Measurements from ENCODE around the gene G3BP2. TPM values are rescaled to one million over a fixed set of nuclear protein-coding genes. Genes with fewer than 3 reads are reported as not detected.

Gene G3BP2
- total RNA-seq, 2 experiments from 2014 or later: 185 to 197 TPM

GRCh38 chr4:75715105-75715799 is 42.0 kb upstream of the G3BP2 start:
- H3K4me1 Mint-ChIP-seq (ENCODE audit: low read depth): peaks cover 10% of the 10 kb centered on the region
- CTCF ChIA-PET: interaction anchor here (1.3 to 5.3 kb wide), 2 partner anchors 8 to 133 kb away, joined by 3 to 38 read pairs; partner anchors contain the start of gene USO1
- ATAC-seq (no peak), DNase-seq (no peak)
- POLR2A ChIA-PET: interaction anchor here (1.1 kb wide), 1 partner anchor 10 kb away, joined by 4 read pairs; no protein-coding TSS in a partner anchor
- H3K27ac Mint-ChIP-seq: no peak overlapping the region
- intact Hi-C loops (cut with micrococcal nuclease): no loop called here
- peaks cover 2% of the 10 kb centered on the region for H3K36me3 Mint-ChIP-seq (ENCODE audit: low read depth)
- H3K4me3 Mint-ChIP-seq: no peak overlapping the region
- TF ChIP-seq CTCF (IDR thresholded peaks at IDR 0.05): no peak
- no peaks in the 10 kb centered on the region for H3K27me3 Mint-ChIP-seq
- no peaks in the 10 kb centered on the region for H3K9me3 Mint-ChIP-seq

- CTCF ChIA-PET: interaction anchor here (1.3 to 5.3 kb wide), 2 partner anchors 9 to 133 kb away, joined by 3 to 38 read pairs; partner anchors contain the start of gene USO1
- ATAC-seq (no peak), DNase-seq (no peak)
- no peak for TF ChIP-seq CTCF (IDR thresholded peaks at IDR 0.05)
- POLR2A ChIA-PET: interaction anchor here (1.1 kb wide), 1 partner anchor 11 kb away, joined by 4 read pairs; no protein-coding TSS in a partner anchor
- no peak overlapping the region for H3K27ac Mint-ChIP-seq
- peaks cover 2% of the 10 kb centered on the region for H3K36me3 Mint-ChIP-seq (ENCODE audit: low read depth)
- no peaks in the 10 kb centered on the region for H3K9me3 Mint-ChIP-seq
- peaks cover 10% of the 10 kb centered on the region for H3K4me1 Mint-ChIP-seq (ENCODE audit: low read depth)
- H3K27me3 Mint-ChIP-seq: no peaks in the 10 kb centered on the region
- intact Hi-C loops (cut with micrococcal nuclease): no loop called here
- no peak overlapping the region for H3K4me3 Mint-ChIP-seq
These were observed 41.5 kb upstream of the G3BP2 start for GRCh38 chr4:75714704-75715103.

GRCh38 chr4:75714011-75714410 is 40.8 kb upstream of the G3BP2 start:
- ChIA-PET POLR2A (interaction anchor here (2.1 kb wide), 1 partner anchor 11 kb away, joined by 10 read pairs; the partner anchor contains the start of gene USO1), CTCF (interaction anchor here (5.3 kb wide), 1 partner anchor 10 kb away, joined by 38 read pairs; the partner anchor contains the start of gene USO1)
- intact Hi-C loops (cut with micrococcal nuclease): no loop called here
- Mint-ChIP-seq H3K27me3 (no peaks in the 10 kb centered on the region), H3K27ac (no peak overlapping the region), H3K9me3 (no peaks in the 10 kb centered on the region), H3K36me3 (ENCODE audit: low read depth) (peaks cover 2% of the 10 kb centered on the region), H3K4me3 (no peak overlapping the region), H3K4me1 (ENCODE audit: low read depth) (peaks cover 10% of the 10 kb centered on the region)
- ATAC-seq (no peak), DNase-seq (no peak)
- TF ChIP-seq CTCF (IDR thresholded peaks at IDR 0.05): no peak

- no peak for DNase-seq
- no peaks in the 10 kb centered on the region for H3K27me3 Mint-ChIP-seq
- ChIA-PET POLR2A (interaction anchor here (1.2 kb wide), 1 partner anchor 15 kb away, joined by 4 read pairs; the partner anchor contains the start of gene USO1), CTCF (interaction anchor here (0.7 to 2.9 kb wide), 6 partner anchors 13 to 198 kb away, joined by 3 to 21 read pairs (median 5); partner anchors contain the start of gene USO1)
- intact Hi-C loops (cut with micrococcal nuclease): no loop called here
- H3K4me3 Mint-ChIP-seq: no peak overlapping the region
- H3K4me1 Mint-ChIP-seq (ENCODE audit: low read depth): peaks cover 10% of the 10 kb centered on the region
- TF ChIP-seq CTCF (IDR thresholded peaks at IDR 0.05): no peak
- no peak for ATAC-seq
- H3K27ac Mint-ChIP-seq: no peak overlapping the region
- H3K36me3 Mint-ChIP-seq (ENCODE audit: low read depth): no peaks in the 10 kb centered on the region
- no peaks in the 10 kb centered on the region for H3K9me3 Mint-ChIP-seq
These were observed 37.0 kb upstream of the G3BP2 start for GRCh38 chr4:75710246-75710645.

GRCh38 chr4:75708218-75708691 is 35.0 kb upstream of the G3BP2 start:
- H3K27ac Mint-ChIP-seq: peak overlapping the region; percentile 40
- CTCF ChIA-PET: interaction anchor here (0.6 to 2.9 kb wide), 12 partner anchors 9 to 125 kb away, joined by 3 to 21 read pairs (median 4); partner anchors contain the start of gene USO1
- H3K9me3 Mint-ChIP-seq: no peaks in the 10 kb centered on the region
- ATAC-seq: peak; percentile 96
- peaks cover 5% of the 10 kb centered on the region for H3K4me1 Mint-ChIP-seq (ENCODE audit: low read depth)
- TF ChIP-seq CTCF (IDR thresholded peaks at IDR 0.05): peak; percentile 63
- POLR2A ChIA-PET: interaction anchor here (0.6 to 0.9 kb wide), 2 partner anchors 54 to 62 kb away, joined by 3 read pairs; no protein-coding TSS in a partner anchor
- H3K27me3 Mint-ChIP-seq: no peaks in the 10 kb centered on the region
- H3K4me3 Mint-ChIP-seq: no peak overlapping the region
- no peaks in the 10 kb centered on the region for H3K36me3 Mint-ChIP-seq (ENCODE audit: low read depth)
- peak; percentile 75 for DNase-seq
- intact Hi-C loops (cut with micrococcal nuclease): loop anchor here (5.0 kb wide), 1 partner anchor 139 kb away; no protein-coding TSS in a partner anchor

All from activated CD8-positive, alpha-beta T cell treated with anti-CD3 and anti-CD28 coated beads for 36 hours (primary cell).